GM12872 (cell line): Measurements from ENCODE around the gene AHRR.

Experiments used
- CTCF ChIP-seq: IDR thresholded peaks from 3 replicates; pipeline ENCODE4 v1.5.1; 2011; ENCODE audit warnings: low read depth, mild to moderate bottlenecking, low read length, moderate library complexity; ENCODE audit not compliant: insufficient read depth

AHRR gene

DNA sequence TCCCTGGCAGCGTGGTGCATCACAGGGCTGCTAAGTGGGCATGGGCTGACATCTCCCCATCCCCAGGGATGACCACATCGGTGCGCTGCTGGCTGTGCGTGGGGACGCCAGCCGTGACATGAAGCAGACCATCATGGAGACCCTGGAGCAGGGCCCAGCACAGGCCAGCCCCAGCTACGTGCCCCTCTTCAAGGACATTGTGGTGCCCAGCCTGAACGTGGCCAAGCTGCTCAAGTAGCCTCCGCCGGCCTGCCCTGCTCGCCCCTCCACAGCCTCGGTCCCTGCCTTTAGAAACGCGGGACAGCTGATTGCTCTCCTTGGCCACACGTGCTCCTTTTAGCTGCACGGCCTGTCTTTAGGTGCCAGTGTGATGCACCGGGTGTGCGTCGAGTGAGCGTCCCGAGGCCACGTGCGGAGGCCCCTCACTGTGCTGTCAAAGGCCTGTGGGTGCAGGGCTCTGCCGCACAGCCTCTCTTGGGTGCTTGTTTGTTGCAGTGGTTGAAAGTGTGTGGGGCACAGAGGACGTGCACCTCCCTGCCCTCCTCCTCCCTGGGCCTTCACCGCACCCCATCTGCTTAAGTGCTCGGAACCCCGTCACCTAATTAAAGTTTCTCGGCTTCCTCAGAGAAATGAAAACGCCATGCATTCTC, 145.3 kb downstream of the AHRR start:
- no peak for TF ChIP-seq CTCF

DNA sequence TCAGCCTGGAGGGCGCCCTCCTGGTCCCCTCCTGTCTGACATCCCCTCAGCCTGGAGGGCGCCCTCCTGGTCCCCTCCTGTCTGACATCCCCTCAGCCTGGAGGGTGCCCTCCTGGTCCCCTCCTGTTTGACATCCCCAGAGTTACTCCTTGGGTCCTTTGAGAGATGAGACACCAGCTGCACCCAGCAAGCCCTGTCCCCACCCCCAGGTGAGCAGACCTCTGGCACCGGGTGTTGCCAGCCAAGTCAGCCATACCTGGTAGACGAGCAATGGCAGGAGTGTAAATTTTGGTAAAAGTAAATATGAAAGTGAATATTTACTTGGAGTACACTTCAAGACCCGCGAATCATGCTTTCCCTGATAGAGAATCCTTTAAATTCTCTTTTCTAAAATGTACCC, 146.9 kb downstream of the AHRR start:
- TF ChIP-seq CTCF, result no peak

- no peak for TF ChIP-seq CTCF
Observed at GRCh38 chr5:469752-470483, 148.4 kb downstream of the AHRR start.

GRCh38 chr5:470961-471749, 149.6 kb downstream of the AHRR start:
- no peak for TF ChIP-seq CTCF

DNA sequence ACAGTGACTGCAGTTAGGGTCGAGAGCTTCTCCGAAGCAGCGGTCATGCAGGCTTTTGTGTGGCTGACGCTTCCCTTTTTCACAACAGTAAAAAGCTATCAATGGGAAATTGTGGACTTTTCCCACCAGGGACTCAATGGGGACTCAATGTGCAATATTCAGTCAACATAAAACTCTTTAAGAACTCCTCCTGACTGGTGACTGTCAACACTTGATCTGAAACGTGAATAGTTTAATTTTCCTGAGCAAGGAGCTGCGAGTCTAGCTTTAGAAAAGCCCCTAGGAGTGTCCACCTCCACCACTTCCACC, 150.2 kb downstream of the AHRR start:
- no peak for TF ChIP-seq CTCF

DNA sequence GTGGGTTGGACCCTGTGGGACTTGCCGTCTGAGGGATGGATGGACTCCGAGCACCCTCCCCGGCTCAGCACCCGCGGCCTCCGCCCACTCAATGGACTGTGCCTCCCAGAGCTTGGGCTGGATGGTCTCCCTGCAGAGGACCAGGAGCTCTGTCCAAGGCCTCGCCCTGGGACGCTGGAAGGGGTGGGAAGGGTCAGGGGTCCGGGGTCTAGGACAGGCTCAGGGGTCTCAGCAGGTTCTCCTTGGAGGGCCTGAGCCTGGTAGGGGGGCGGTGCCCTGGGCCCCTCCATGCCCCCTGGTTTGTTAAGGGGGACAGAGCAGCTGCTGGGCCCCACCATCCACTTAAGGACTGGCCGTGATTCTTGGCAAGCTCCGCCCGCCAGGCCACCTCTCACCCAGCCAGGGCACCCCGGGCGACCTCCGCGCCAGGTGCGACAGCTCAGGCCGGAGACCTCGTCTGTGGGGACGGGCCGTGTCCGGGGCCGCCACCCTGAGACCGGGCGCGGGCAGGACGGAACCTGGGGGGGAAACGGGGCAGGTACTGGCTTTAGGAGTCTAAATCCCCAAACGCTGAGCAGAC, 150.7 kb downstream of the AHRR start:
- no peak for TF ChIP-seq CTCF
